HFF-Myc (cell line): ENCODE results near the gene NTMT1.

Source experiments
- DNase-seq: peaks from one replicate; pipeline ENCODE4 v3.0.0-alpha.2; 2011; ENCODE audit warnings: low read depth; ENCODE audit errors: extremely low read depth
- H3K4me3 ChIP-seq: replicated peaks from 2 replicates; pipeline ENCODE4 v1.5.1; 2011; ENCODE audit warnings: low read depth, mild to moderate bottlenecking, control low read depth, low read length
- TF ChIP-seq, protein P1 (sequence below): IDR thresholded peaks from 2 replicates; pipeline ENCODE4 v1.5.1; 2012; ENCODE audit warnings: mild to moderate bottlenecking, low read depth, low read length, control low read depth; ENCODE audit errors: missing control alignments

NTMT1 gene

GRCh38 chr9:129597355-129598088 lies 28.4 kb upstream of the NTMT1 start:
- no peak for DNase-seq
- TF ChIP-seq, protein P1, sequence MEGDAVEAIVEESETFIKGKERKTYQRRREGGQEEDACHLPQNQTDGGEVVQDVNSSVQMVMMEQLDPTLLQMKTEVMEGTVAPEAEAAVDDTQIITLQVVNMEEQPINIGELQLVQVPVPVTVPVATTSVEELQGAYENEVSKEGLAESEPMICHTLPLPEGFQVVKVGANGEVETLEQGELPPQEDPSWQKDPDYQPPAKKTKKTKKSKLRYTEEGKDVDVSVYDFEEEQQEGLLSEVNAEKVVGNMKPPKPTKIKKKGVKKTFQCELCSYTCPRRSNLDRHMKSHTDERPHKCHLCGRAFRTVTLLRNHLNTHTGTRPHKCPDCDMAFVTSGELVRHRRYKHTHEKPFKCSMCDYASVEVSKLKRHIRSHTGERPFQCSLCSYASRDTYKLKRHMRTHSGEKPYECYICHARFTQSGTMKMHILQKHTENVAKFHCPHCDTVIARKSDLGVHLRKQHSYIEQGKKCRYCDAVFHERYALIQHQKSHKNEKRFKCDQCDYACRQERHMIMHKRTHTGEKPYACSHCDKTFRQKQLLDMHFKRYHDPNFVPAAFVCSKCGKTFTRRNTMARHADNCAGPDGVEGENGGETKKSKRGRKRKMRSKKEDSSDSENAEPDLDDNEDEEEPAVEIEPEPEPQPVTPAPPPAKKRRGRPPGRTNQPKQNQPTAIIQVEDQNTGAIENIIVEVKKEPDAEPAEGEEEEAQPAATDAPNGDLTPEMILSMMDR: no peak
- peak overlapping the region; percentile 53 for H3K4me3 ChIP-seq

GRCh38 chr9:129598089-129598596 lies 27.8 kb upstream of the NTMT1 start:
- TF ChIP-seq, protein P1: no peak
- no peak for DNase-seq
- peak overlapping the region; percentile 53 for H3K4me3 ChIP-seq

- TF ChIP-seq, protein P1: no peak
Measured at GRCh38 chr9:129601082-129601674, 24.8 kb upstream of the NTMT1 start.

GRCh38 chr9:129602598-129603415 lies 23.2 kb upstream of the NTMT1 start:
- DNase-seq: no peak
- TF ChIP-seq, protein P1: no peak

More at GRCh38 chr9:129601082-129601674, 24.8 kb upstream of the NTMT1 start:
- H3K4me3 ChIP-seq: no peak overlapping the region
- DNase-seq: no peak

DNA sequence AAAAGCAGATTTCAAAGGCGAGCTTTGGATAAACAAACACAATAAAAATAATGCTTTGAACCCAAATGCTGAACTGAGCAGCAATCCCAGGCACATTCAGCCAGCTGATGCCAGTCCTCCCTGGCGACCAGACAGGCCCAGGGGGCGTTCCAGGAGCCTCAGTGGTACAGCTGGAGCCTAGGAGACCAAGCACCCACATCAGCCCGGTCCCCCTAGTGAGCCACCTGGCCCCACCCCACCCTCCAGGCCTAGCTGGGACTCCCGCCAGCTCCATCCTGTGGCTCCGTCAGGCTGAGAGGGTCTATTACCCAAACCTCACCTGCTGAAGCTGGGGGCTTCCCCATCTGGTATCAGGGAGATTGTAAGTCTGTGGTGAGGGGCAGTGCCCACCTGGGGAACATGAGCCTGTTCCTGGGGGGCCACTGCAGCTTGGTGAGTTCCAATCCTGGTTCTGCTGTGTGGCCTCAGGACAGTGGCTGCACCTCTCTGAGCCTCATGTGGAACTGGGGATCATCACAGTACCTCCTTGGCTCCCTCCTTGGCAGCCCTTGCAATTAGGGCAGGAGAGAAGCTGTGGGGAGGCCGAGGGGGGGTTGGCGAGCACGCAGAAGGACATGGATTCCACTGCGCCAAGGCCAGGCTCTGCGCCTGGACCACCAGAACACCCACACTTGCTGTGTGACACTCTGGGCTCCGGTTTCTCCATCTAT lies 21.8 kb upstream of the NTMT1 start:
- TF ChIP-seq, protein P1: no peak
- H3K4me3 ChIP-seq: no peak overlapping the region
- no peak for DNase-seq

More at GRCh38 chr9:129602598-129603415, 23.2 kb upstream of the NTMT1 start:
- no peak overlapping the region for H3K4me3 ChIP-seq

DNA sequence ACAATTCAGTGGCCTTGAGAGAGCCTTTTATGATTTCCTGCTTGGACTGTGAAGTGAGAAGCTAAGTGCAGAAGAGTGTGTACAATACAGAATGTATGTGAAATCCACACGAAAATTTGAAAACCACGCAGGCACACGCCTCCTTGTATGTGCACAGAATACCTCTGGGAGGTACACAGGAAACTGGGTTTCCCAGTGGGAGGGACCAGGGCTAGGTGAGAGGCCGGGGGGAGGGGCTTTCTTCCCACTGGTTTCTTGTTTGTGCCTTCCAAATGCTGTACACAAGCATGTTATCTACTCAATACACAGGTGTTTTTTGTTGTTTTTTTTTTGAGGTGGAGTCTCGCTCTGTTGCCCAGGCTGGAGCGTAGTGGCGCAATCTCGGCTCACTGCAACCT lies 21.2 kb upstream of the NTMT1 start:
- TF ChIP-seq, protein P1: no peak
- DNase-seq: no peak
- no peak overlapping the region for H3K4me3 ChIP-seq
